ENCODE results near the gene CLEC2D.
"Not testable (repeated sequence)": the region's sequence is repeated elsewhere in the genome, so short reads cannot be mapped to it uniquely, and the experiment has no call there.

CLEC2D gene

GRCh38 chr12:9660046-9660445 lies 9.5 kb upstream of the CLEC2D start:
- no peak for DNase-seq

GRCh38 chr12:9661720-9662119 lies 7.8 kb upstream of the CLEC2D start:
- no peak for DNase-seq

GRCh38 chr12:9662488-9662887 lies 7.0 kb upstream of the CLEC2D start:
- no peak for DNase-seq

GRCh38 chr12:9667403-9668160 lies 1.9 kb upstream of the CLEC2D start:
- no peak for DNase-seq

GRCh38 chr12:9668161-9669018 lies 1.1 kb upstream of the CLEC2D start:
- no peak for DNase-seq

- no peak for DNase-seq
These were observed 540 bp upstream of the CLEC2D start for GRCh38 chr12:9669019-9669326.

GRCh38 chr12:9672340-9672739 lies 2.8 kb downstream of the CLEC2D start:
- not testable (repeated sequence) for DNase-seq

GRCh38 chr12:9673404-9674225 lies 4.1 kb downstream of the CLEC2D start:
- peak; percentile 84 for DNase-seq

- peak; percentile 64 for DNase-seq
These were observed 4.7 kb downstream of the CLEC2D start for GRCh38 chr12:9674226-9674590.

- not testable (repeated sequence) for DNase-seq
These were observed 13.0 kb downstream of the CLEC2D start for GRCh38 chr12:9682508-9682907.

- DNase-seq, result not testable (repeated sequence)
These were observed 13.4 kb downstream of the CLEC2D start for GRCh38 chr12:9682949-9683348.

GRCh38 chr12:9685366-9685765 lies 15.9 kb downstream of the CLEC2D start:
- not testable (repeated sequence) for DNase-seq

GRCh38 chr12:9685915-9686314 lies 16.4 kb downstream of the CLEC2D start:
- no peak for DNase-seq

- DNase-seq, result no peak
These were observed 17.7 kb downstream of the CLEC2D start for GRCh38 chr12:9687228-9687627.

- no peak for DNase-seq
These were observed 23.4 kb downstream of the CLEC2D start for GRCh38 chr12:9692909-9693308.

- DNase-seq, result no peak
These were observed 24.7 kb downstream of the CLEC2D start for GRCh38 chr12:9694241-9694640.

GRCh38 chr12:9695150-9695549 lies 25.6 kb downstream of the CLEC2D start:
- DNase-seq, result not testable (repeated sequence)

- not testable (repeated sequence) for DNase-seq
These were observed 26.1 kb downstream of the CLEC2D start for GRCh38 chr12:9695661-9696060.

- no peak for DNase-seq
These were observed 28.1 kb downstream of the CLEC2D start for GRCh38 chr12:9697619-9698018.

GRCh38 chr12:9698681-9699080 lies 29.2 kb downstream of the CLEC2D start:
- no peak for DNase-seq

GRCh38 chr12:9699269-9699897 lies 29.9 kb downstream of the CLEC2D start:
- DNase-seq, result no peak

GRCh38 chr12:9699898-9700605 lies 30.5 kb downstream of the CLEC2D start:
- DNase-seq, result no peak

All from activated CD8-positive, alpha-beta memory T cell treated with anti-CD3 and anti-CD28 coated beads, Interleukin-2, amount 50 U/mL, for 48 hours (primary cell).